CD14-positive monocyte (primary cell): ENCODE results near the gene LCE1D. TPM values are rescaled to one million over a fixed set of nuclear protein-coding genes. Genes with fewer than 3 reads are reported as not detected.

Experiments
- DNase-seq, 3 donors: peaks; one replicate each; pipeline ENCODE4 v3.0.0-alpha.2; 2011 to 2022
- H2AFZ ChIP-seq: 2 replicates; pipeline ENCODE4 v1.6.0; 2012; ENCODE audit warnings: mild to moderate bottlenecking, low read depth, low read length, inconsistent platforms; ENCODE audit not compliant: insufficient read depth, poor library complexity, severe bottlenecking
- H3K27ac ChIP-seq, 2 donors: 1 replicate in 1 of 2; 2 replicates in 1 of 2; pipeline ENCODE4 v1.5.1; 2012 to 2013; ENCODE audit warnings: low read length in 2 of 2, control low read depth in 1 of 2, inconsistent platforms in 1 of 2, low read depth in 1 of 2, mild to moderate bottlenecking in 1 of 2
- H3K27me3 ChIP-seq, 2 donors: one replicate each; pipeline versions ENCODE4 v1.6.0 to v1.6.1; 2011 to 2013; ENCODE audit warnings: low read length in 2 of 2; ENCODE audit not compliant: control insufficient read depth in 2 of 2, insufficient read depth in 2 of 2
- H3K36me3 ChIP-seq, 2 donors: replicated peaks in 1 of 2; 1 replicate in 1 of 2; 2 replicates in 1 of 2; pipeline versions ENCODE4 v1.5.1 to v1.6.1; 2012 to 2013; ENCODE audit warnings: low read length in 2 of 2, control low read depth in 1 of 2, inconsistent platforms in 1 of 2, mild to moderate bottlenecking in 1 of 2; ENCODE audit not compliant: insufficient read depth in 2 of 2, control insufficient read depth in 1 of 2
- H3K4me1 ChIP-seq, 2 donors: 1 replicate in 1 of 2; 2 replicates in 1 of 2; pipeline versions ENCODE4 v1.5.1 to v1.6.1; 2012 to 2013; ENCODE audit warnings: low read length in 2 of 2, control low read depth in 1 of 2, inconsistent platforms in 1 of 2, mild to moderate bottlenecking in 1 of 2, moderate library complexity in 1 of 2; ENCODE audit not compliant: insufficient read depth in 2 of 2, control insufficient read depth in 1 of 2
- H3K4me2 ChIP-seq: replicated peaks from 2 replicates; pipeline ENCODE3; 2012; ENCODE audit warnings: low read length, moderate library complexity, mild to moderate bottlenecking; ENCODE audit not compliant: poor library complexity, severe bottlenecking; ENCODE audit errors: extremely low read depth
- H3K4me3 ChIP-seq, 3 experiments: fragments of 200-600 bp in 1 of 3; sonication (generic) in 1 of 3; replicated peaks in 1 of 3; 1 replicate in 2 of 3; 2 replicates in 1 of 3; pipeline ENCODE4 v1.5.1; 2011 to 2013; ENCODE audit warnings: low read length in 3 of 3, mild to moderate bottlenecking in 3 of 3, control low read depth in 2 of 3, low read depth in 2 of 3, inconsistent platforms in 1 of 3, moderate library complexity in 1 of 3
- H3K79me2 ChIP-seq: 2 replicates; pipeline ENCODE4 v1.6.0; 2012; ENCODE audit warnings: mild to moderate bottlenecking, control low read depth, inconsistent platforms, low read length, moderate library complexity; ENCODE audit not compliant: insufficient read depth
- H3K9ac ChIP-seq: 2 replicates; pipeline ENCODE4 v1.6.0; 2017; ENCODE audit warnings: low read length, mild to moderate bottlenecking; ENCODE audit not compliant: insufficient read depth, poor library complexity, severe bottlenecking
- H3K9me3 ChIP-seq, 2 donors: replicated peaks in 1 of 2; 1 replicate in 1 of 2; 2 replicates in 1 of 2; pipeline versions ENCODE4 v1.5.1 to v1.6.1; 2012 to 2013; ENCODE audit warnings: low read length in 2 of 2, control low read depth in 1 of 2; ENCODE audit not compliant: control insufficient read depth in 1 of 2, insufficient read depth in 1 of 2
- H4K20me1 ChIP-seq: 2 replicates; pipeline ENCODE4 v1.6.0; 2012; ENCODE audit warnings: mild to moderate bottlenecking, low read length, control low read depth, moderate library complexity; ENCODE audit not compliant: insufficient read depth
- H3K27ac Mint-ChIP-seq, 7 donors: one replicate each; pipeline ENCODE4 v1.8.0; 2020; ENCODE audit warnings: mild to moderate bottlenecking in 7 of 7, mixed read lengths in 7 of 7, moderate library complexity in 6 of 7, inconsistent platforms in 2 of 7
- H3K27me3 Mint-ChIP-seq, 3 donors: one replicate each; pipeline ENCODE4 v1.8.0; 2021 to 2022; ENCODE audit warnings: low read depth in 3 of 3, mild to moderate bottlenecking in 3 of 3, mixed read lengths in 3 of 3, moderate library complexity in 3 of 3, inconsistent platforms in 1 of 3
- H3K36me3 Mint-ChIP-seq, 2 donors: one replicate each; pipeline ENCODE4 v1.8.0; 2020; ENCODE audit warnings: mixed read lengths in 2 of 2, inconsistent platforms in 1 of 2, mild to moderate bottlenecking in 1 of 2
- H3K4me1 Mint-ChIP-seq: one replicate; pipeline ENCODE4 v1.8.0; 2020; ENCODE audit warnings: mild to moderate bottlenecking, mixed read lengths
- H3K4me3 Mint-ChIP-seq, 2 donors: one replicate each; pipeline ENCODE4 v1.8.0; 2020; ENCODE audit warnings: mild to moderate bottlenecking in 2 of 2, mixed read lengths in 2 of 2, moderate library complexity in 1 of 2
- H3K9me3 Mint-ChIP-seq, 7 donors: one replicate each; pipeline ENCODE4 v1.8.0; 2020 to 2022; ENCODE audit warnings: mixed read lengths in 7 of 7, mild to moderate bottlenecking in 6 of 7, moderate library complexity in 6 of 7, inconsistent platforms in 2 of 7
- CTCF ChIP-seq: fragments of 200-600 bp; IDR thresholded peaks from one replicate; pipeline ENCODE4 v1.8.0; 2022; ENCODE audit warnings: antibody characterized with exemption, mild to moderate bottlenecking
- WGBS: methylation state at CpG from one replicate; pipeline ENCODE4 v1.1.5; 2013; ENCODE audit warnings: missing lambda C conversion rate; ENCODE audit not compliant: insufficient coverage; 5-methylcytosine and 5-hydroxymethylcytosine counted together
- intact Hi-C, 2 donors: fragments of 100-400 bp; cut with micrococcal nuclease; formaldehyde crosslinking; loops; one replicate each; pipeline versions ENCODE4 v1.15.0 to v1.15.1; 2023
- polyA minus RNA-seq: library from RNA; depleted of rRNA, polyadenylated mRNA; stranded (reverse); fragments of >200 nt; gene quantifications from 2 replicates; pipeline ENCODE4 v1.2.3, GENCODE V29; 2012
- polyA plus RNA-seq, 3 donors: library from polyadenylated mRNA; depleted of rRNA in 1 of 3; unstranded in 2 of 3; stranded (reverse) in 1 of 3; fragments of 300-500 nt in 2 of 3; fragments of >200 nt in 1 of 3; fragmentation: Illumina TruSeq in 2 of 3; gene quantifications; 1 replicate in 2 of 3; 2 replicates in 1 of 3; pipeline ENCODE4 v1.2.3, GENCODE V29; 2012 to 2021
- total RNA-seq, 12 experiments: library from RNA in 1 of 12; stranded (reverse) in 1 of 12; fragments of 120-200 nt in 1 of 12; gene quantifications; one replicate each; pipeline ENCODE4 v1.2.4 and lab custom pipeline; 2013 to 2026; ENCODE audit warnings: mixed read lengths in 6 of 12, inconsistent platforms in 1 of 12

The LCE1D gene
- total RNA-seq (2013), result not detected
- not detected for polyA plus RNA-seq
- polyA minus RNA-seq, result not detected in 2 replicates
- 0 reads per million in 11 experiments for total RNA-seq (lab: John Stamatoyannopoulos, UW)

- Histone ChIP-seq H3K4me2 (no peak within 1 kb of the TSS), H3K9ac (no peak within 1 kb of the TSS), H2AFZ (no peak within 1 kb of the TSS), H3K79me2 (no peaks in the 10 kb centered on the region), H3K9me3 (no peaks in the 10 kb centered on the region), H3K36me3 (no peaks in the 10 kb centered on the region), H3K27ac (no peak within 1 kb of the TSS), H4K20me1 (no peaks in the 10 kb centered on the region), H3K4me3 (no peak within 1 kb of the TSS), H3K4me1 (no peaks in the 10 kb centered on the region), H3K27me3 (no peaks in the 10 kb centered on the region)
- WGBS, result 67% methylated on average over 1 of the region's 3 CpGs
- no peaks in the 10 kb centered on the region for H3K36me3 Mint-ChIP-seq
- intact Hi-C loops, result no loop called here
- no peak for DNase-seq
- H3K4me1 Mint-ChIP-seq, result no peaks in the 10 kb centered on the region
- peaks cover 0 to 3% (median 0%) of the 10 kb centered on the region in 7 donors for H3K9me3 Mint-ChIP-seq
- H3K27ac Mint-ChIP-seq, result no peak within 1 kb of the TSS
- H3K27me3 Mint-ChIP-seq, result peaks cover 2 to 14% (median 4%) of the 10 kb centered on the region in 3 donors
- no peak for TF ChIP-seq CTCF
- H3K4me3 Mint-ChIP-seq, result no peak within 1 kb of the TSS
Observed at GRCh38 chr1:152796421-152796820, at the start of gene LCE1D. TSS of gene LCE1D (plus strand) at chr1:152796721. CDS start at chr1:152797795, 1,074 bp downstream.

- no peaks in the 10 kb centered on the region for H3K9me3 ChIP-seq
- Mint-ChIP-seq H3K9me3 (no peaks in the 10 kb centered on the region), H3K27ac (no peak overlapping the region), H3K4me1 (peaks cover 2% of the 10 kb centered on the region), H3K36me3 (no peaks in the 10 kb centered on the region), H3K4me3 (no peak overlapping the region), H3K27me3 (peaks cover 10 to 11% (median 11%) of the 10 kb centered on the region in 3 donors)
- H3K79me2 ChIP-seq, result no peaks in the 10 kb centered on the region
- no peak overlapping the region for H3K9ac ChIP-seq
- H3K27me3 ChIP-seq, result peaks cover 8 to 15% of the 10 kb centered on the region in 2 donors
- DNase-seq, result no peak
- WGBS, result no CpG with 5 or more reads among the region's 1 CpG
- intact Hi-C loops, result no loop called here
- TF ChIP-seq CTCF, result no peak
- no peak overlapping the region for H3K4me3 ChIP-seq
- H3K27ac ChIP-seq, result no peak overlapping the region
- no peaks in the 10 kb centered on the region for H3K36me3 ChIP-seq
- H4K20me1 ChIP-seq, result no peaks in the 10 kb centered on the region
- no peak overlapping the region for H3K4me2 ChIP-seq
- H2AFZ ChIP-seq, result no peak overlapping the region
- no peaks in the 10 kb centered on the region for H3K4me1 ChIP-seq
Observed at GRCh38 chr1:152747831-152748230, 48.7 kb upstream of the LCE1D start.
